Activated CD4-positive, alpha-beta T cell treated with anti-CD3 and anti-CD28 coated beads, Interleukin-2, amount 50 U/mL, for 16 hours (primary cell): Measurements from ENCODE around the gene SCML2.
"Not testable (repeated sequence)": the region's sequence is repeated elsewhere in the genome, so short reads cannot be mapped to it uniquely, and the experiment has no call there.

Source experiments
- DNase-seq: peaks from one replicate; pipeline ENCODE4 v3.0.0-alpha.2; 2020

The SCML2 gene

DNA sequence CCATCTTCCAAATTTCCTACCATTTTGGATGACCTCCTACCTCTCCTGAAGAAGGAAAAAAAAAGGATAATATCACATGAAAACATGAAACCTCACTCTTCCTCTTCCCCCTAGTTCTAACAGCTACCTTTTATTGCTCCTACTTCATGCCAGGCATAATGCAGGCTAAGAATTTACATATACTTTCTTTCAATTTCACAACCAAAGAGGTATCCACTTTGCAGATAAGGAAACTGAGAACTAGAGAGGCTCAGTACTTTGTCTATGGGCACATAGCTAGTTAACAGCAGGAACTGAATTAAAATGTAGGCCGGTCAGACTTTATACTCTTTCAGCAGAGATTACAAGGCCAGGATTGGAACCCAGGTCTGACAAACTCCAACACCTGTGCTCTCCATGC lies 99.4 kb downstream of the SCML2 start:
- DNase-seq: no peak

DNA sequence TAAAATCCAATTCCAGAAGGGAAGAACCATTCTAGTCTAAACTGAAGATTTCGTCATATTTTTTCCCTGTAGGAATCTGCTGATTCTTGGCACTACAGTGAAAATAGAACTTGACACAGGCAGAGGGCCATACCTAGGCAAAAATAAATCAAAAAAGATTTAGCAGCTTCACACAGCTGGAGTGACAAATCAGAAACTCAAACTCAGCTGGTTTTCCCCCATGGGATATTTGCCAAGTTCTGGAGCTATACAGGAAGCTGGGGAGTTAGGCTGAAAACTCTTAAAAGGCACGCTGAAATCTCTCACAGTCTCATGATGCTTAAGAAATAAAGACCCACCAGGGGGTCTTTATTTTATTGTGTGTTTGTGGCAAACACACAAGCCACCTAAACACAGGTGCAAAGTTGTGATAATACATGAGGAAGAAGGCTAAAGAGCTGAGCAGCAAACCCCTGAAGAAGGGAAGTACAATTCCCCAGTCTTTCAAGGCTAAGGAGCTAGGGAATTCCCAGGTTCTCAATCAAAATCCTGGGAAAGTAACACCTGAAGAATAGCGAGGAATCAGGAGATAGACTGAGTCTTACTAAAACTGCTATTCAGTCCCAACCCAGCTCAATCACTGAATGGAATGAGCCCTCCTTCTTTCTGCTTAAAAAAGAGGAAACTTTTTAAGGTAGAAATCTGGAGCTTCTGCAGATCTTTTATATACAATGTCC lies 101.7 kb downstream of the SCML2 start:
- DNase-seq: no peak

DNA sequence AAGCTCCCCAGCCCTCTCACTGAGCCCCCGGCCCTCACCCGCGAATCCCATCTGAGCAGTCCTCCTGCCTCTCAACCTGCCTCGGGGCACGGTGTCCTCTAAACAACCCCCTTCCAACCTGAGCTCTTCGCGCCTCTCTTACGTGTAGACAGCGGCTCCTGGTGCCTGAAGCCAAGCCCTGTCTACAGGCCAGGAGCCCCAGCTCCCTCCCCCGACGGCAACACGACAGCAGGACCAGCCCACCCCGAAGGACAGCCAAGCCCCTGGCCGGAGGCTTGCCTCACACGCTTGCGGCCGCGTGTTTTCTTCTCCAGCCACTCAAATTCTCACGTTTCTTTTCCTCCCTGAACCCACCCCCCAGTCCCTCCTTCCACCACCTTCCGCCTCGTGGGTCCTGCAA lies 124.8 kb downstream of the SCML2 start:
- DNase-seq: not testable (repeated sequence)

DNA sequence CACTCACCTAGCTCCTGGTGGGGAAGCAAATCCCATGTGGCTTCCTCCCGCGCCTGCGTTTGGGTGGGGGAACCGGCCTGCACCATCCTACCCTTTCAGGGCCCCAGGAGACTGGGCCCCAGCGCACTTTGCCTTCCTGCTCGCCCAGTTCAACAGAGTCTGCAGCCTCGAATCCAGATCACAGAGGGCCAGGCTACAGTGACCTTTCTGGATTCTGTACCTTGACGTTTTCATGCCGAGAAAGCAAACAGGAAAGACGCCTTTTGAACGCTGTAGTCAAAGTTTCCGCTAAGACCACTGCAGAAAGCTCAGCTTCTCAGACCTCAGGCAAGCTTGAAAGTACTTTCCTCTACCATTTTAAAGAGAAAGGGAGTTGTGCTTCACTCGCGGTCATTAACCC lies 126.4 kb downstream of the SCML2 start:
- no peak for DNase-seq

DNA sequence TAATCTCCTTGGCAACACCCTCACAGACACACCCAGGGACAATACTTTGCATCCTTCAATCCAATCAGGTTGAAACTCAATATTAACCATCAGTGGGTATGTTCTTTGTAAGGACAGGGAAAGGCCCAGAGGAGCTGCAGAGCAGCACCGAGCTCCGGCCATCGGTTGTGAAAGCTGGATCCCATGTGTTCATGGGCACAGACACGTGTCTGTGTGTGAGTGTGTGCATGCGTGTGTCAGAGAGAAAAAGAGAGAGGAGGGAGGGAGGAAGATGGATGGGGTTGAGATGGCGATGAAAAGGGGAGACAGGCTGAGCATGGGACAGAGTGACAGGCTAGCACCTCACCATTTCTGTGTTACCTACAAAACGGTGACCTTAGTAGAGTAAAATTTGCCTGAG lies 127.0 kb downstream of the SCML2 start:
- no peak for DNase-seq

DNA sequence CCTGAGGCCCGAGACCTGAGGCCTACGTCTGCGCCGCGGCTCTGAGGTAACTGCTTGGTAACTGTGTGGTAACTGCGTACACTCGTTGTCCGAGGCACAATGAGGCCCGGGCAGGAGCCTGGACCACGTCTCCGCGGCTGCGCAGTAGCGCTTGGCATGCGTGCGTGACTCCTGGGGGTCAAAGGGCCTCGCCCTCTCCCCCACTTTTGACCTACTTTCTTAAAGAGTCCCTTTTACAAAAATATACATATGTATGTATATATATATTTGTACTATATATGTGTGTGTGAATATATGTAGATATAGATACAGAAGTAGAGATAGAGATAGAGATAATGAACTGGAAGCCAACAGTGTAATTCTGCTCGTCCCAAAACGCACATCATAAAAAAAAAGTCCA lies 133.7 kb downstream of the SCML2 start, which contains the start of gene BEND2:
BEND2 (minus strand) TSS at position 101 of the 400 bp plus-strand sequence. CDS start 136 bp downstream, outside the sequence.
- DNase-seq: no peak

DNA sequence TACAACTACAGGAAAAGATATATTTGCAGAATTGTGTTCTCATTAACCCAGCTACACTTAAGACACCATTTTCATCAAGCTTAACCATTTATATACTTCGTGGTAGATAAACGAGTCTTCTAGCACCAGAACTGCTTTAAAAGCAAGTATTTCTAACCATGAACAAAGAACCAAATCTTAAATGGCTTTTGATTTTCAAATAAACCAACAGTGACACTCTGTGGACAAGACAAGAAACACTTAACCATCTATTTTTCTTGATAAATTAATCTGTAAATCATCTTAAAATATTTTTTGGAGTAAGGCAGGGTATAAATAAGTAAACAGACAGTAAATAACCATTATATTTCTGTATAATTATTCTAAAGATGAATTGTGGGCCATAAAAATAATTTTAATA lies 144.0 kb downstream of the SCML2 start:
- DNase-seq: no peak

DNA sequence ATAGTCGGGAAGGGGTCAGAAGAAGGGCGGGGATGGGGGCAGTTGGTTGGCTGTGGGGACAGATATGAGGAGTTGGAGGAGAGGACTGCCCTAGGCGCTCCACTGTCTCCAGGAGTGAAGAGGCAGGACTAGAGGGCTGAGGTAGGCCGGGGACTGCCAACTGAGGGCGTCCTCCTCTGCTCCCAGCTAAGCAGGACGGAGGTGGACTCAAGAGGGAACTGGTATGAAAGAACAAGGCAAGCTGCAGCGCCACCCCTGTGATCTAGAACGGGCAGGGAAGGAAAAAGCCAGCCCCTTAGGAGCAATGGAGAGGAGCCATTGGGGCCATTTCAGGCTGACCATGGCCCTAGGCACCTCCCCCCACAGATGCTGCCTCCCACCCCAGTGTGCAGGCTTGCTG lies 147.8 kb downstream of the SCML2 start:
- no peak for DNase-seq

DNA sequence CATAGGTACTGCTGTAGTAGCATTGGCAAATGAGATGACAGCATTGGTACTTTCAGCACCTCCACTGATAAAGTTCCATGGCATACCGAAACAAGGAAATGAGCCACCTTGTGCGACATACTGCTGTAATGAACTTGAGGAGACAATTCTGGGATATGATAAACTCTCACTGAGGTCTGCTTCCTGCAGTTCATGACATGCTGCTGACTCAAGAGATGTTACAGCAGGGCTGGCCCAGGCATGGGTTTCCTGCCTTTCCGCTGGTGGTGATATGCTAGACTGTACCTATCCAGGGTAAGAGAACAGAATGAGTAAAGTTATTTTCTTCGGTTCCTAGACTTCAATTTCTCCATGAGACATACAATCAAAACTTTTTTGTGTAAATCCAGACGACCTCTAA lies 150.9 kb downstream of the SCML2 start:
- no peak for DNase-seq

DNA sequence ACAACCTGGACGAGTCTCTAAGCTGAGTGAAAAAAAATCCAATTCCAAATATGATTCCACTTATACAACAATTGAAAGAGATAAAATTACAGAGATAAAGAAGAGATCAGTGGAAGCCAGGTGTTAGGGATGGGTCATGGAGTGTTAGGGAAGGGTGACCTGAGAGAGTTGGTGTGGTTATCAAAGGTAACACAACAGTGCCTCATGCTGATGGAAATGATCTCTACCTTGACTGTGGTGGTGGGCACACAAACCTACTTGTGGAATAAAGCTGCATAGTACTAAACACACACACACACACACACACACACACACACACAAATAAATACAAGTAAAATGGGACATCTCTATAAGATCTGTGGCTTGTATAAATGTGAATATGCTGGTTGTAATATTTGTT lies 159.8 kb downstream of the SCML2 start:
- no peak for DNase-seq
